ENCODE data around the gene SERPINE1. TPM values are rescaled to one million over a fixed set of nuclear protein-coding genes. Genes with fewer than 3 reads are reported as not detected.

SERPINE1 gene
- total RNA-seq, 2 donors from 2014 or later = 3.7 to 24.4 TPM

- H3K9me3 ChIP-seq = no peaks in the 10 kb centered on the region
- H3K4me1 ChIP-seq (replicated peaks) = peaks cover 4% of the 10 kb centered on the region
- WGBS = 51% methylated on average over 4 of the region's 4 CpGs
- intact Hi-C loops (cut with DNase I) = no loop called here
- H3K27ac ChIP-seq = peak overlapping the region in 1 of 2 donors; percentile 46
- no peaks in the 10 kb centered on the region for H3K27me3 ChIP-seq (replicated peaks; ENCODE audit: insufficient read depth)
- H3K4me3 ChIP-seq = peak overlapping the region; percentile 93 to 98
- H3K36me3 ChIP-seq = no peaks in the 10 kb centered on the region
- no peak for DNase-seq (ENCODE audit: low spot score)
- no peak for TF ChIP-seq POLR2A (IDR thresholded peaks at IDR 0.05)
- TF ChIP-seq POLR2AphosphoS5 (IDR thresholded peaks at IDR 0.05) = no peak
- TF ChIP-seq CTCF (IDR thresholded peaks at IDR 0.05) = no peak
Measured at GRCh38 chr7:101155303-101155702, 28.4 kb downstream of the SERPINE1 start.

- Histone ChIP-seq H3K36me3 (no peaks in the 10 kb centered on the region), H3K27ac (no peak overlapping the region), H3K9me3 (no peaks in the 10 kb centered on the region), H3K4me1 (replicated peaks) (peaks cover 4% of the 10 kb centered on the region), H3K4me3 (no peak overlapping the region), H3K27me3 (replicated peaks; ENCODE audit: insufficient read depth) (no peaks in the 10 kb centered on the region)
- WGBS = 87% methylated on average over 6 of the region's 6 CpGs
- intact Hi-C loops (cut with DNase I) = no loop called here
- TF ChIP-seq POLR2A (IDR thresholded peaks at IDR 0.05) = no peak
- no peak for TF ChIP-seq POLR2AphosphoS5 (IDR thresholded peaks at IDR 0.05)
- TF ChIP-seq CTCF (IDR thresholded peaks at IDR 0.05) = no peak
- no peak for DNase-seq (ENCODE audit: low spot score)
Measured at GRCh38 chr7:101156277-101156676, 29.4 kb downstream of the SERPINE1 start.

- Histone ChIP-seq H3K4me3 (no peak overlapping the region), H3K27ac (no peak overlapping the region), H3K9me3 (no peaks in the 10 kb centered on the region), H3K4me1 (replicated peaks) (peaks cover 4% of the 10 kb centered on the region), H3K36me3 (no peaks in the 10 kb centered on the region), H3K27me3 (replicated peaks; ENCODE audit: insufficient read depth) (no peaks in the 10 kb centered on the region)
- DNase-seq (ENCODE audit: low spot score) = no peak
- WGBS = 87% methylated on average over 14 of the region's 14 CpGs
- intact Hi-C loops (cut with DNase I) = no loop called here
- TF ChIP-seq POLR2AphosphoS5 (IDR thresholded peaks at IDR 0.05) (no peak), POLR2A (IDR thresholded peaks at IDR 0.05) (no peak)
Measured at GRCh38 chr7:101156866-101157589, 30.1 kb downstream of the SERPINE1 start.

GRCh38 chr7:101159696-101160674 is 33.1 kb downstream of the SERPINE1 start:
- intact Hi-C loops (cut with DNase I) = no loop called here
- Histone ChIP-seq H3K27ac (no peak overlapping the region), H3K4me3 (no peak overlapping the region), H3K4me1 (replicated peaks) (peaks cover 16% of the 10 kb centered on the region), H3K9me3 (no peaks in the 10 kb centered on the region), H3K36me3 (no peaks in the 10 kb centered on the region), H3K27me3 (replicated peaks; ENCODE audit: insufficient read depth) (no peaks in the 10 kb centered on the region)
- no peak for DNase-seq (ENCODE audit: low spot score)
- TF ChIP-seq POLR2A (IDR thresholded peaks at IDR 0.05) = no peak
- no peak for TF ChIP-seq POLR2AphosphoS5 (IDR thresholded peaks at IDR 0.05)
- TF ChIP-seq CTCF (IDR thresholded peaks at IDR 0.05) = no peak
- 79% methylated on average over 31 of the region's 31 CpGs for WGBS

- no peak for DNase-seq (ENCODE audit: low spot score)
- H3K4me3 ChIP-seq = no peak overlapping the region
- no peaks in the 10 kb centered on the region for H3K9me3 ChIP-seq
- H3K27me3 ChIP-seq (replicated peaks; ENCODE audit: insufficient read depth) = peaks cover 2% of the 10 kb centered on the region
- peaks cover 13% of the 10 kb centered on the region for H3K4me1 ChIP-seq (replicated peaks)
- no peaks in the 10 kb centered on the region for H3K36me3 ChIP-seq
- intact Hi-C loops (cut with DNase I) = no loop called here
- H3K27ac ChIP-seq = no peak overlapping the region
- TF ChIP-seq POLR2AphosphoS5 (IDR thresholded peaks at IDR 0.05) (no peak), CTCF (IDR thresholded peaks at IDR 0.05) (no peak), POLR2A (IDR thresholded peaks at IDR 0.05) (no peak)
Measured at GRCh38 chr7:101160910-101161309, 34.0 kb downstream of the SERPINE1 start.

All from prostate gland (tissue), 2 donors.